NCI-H1417 (cell line): Measurements from ENCODE around the gene CD300E.
A peak's percentile ranks its signal among the peaks of the same experiment; 100 is the strongest.
"Not testable (repeated sequence)": the region's sequence is repeated elsewhere in the genome, so short reads cannot be mapped to it uniquely, and the experiment has no call there.

Experiments
- DNase-seq, 3 experiments: peaks; one replicate each; lab custom pipeline; 2025; lab: John Stamatoyannopoulos, UW

The CD300E gene

GRCh38 chr17:74598346-74599022 lies 25.1 kb downstream of the CD300E start:
- peak in 1 of 3 experiments; percentile 40 for DNase-seq

- no peak for DNase-seq
Observed at GRCh38 chr17:74597069-74597790, 26.3 kb downstream of the CD300E start.

GRCh38 chr17:74595037-74595750 lies 28.3 kb downstream of the CD300E start:
- DNase-seq: no peak

- DNase-seq: no peak
Observed at GRCh38 chr17:74592087-74592990, 31.2 kb downstream of the CD300E start, which contains the start of gene CD300LD. Gene CD300LD (minus strand): TSS chr17:74592283. CDS start chr17:74592202, 81 bp downstream.

- DNase-seq: no peak
Observed at GRCh38 chr17:74591503-74591902, 32.0 kb downstream of the CD300E start.

GRCh38 chr17:74585711-74586110 lies 37.8 kb downstream of the CD300E start:
- DNase-seq: no peak

- no peak for DNase-seq
Observed at GRCh38 chr17:74584292-74585060, 39.1 kb downstream of the CD300E start.

GRCh38 chr17:74582633-74583032 lies 40.9 kb downstream of the CD300E start:
- DNase-seq: no peak

- no peak for DNase-seq
Observed at GRCh38 chr17:74579900-74580299, 43.6 kb downstream of the CD300E start.

GRCh38 chr17:74578979-74579378 lies 44.6 kb downstream of the CD300E start:
- DNase-seq: no peak

- no peak for DNase-seq
Observed at GRCh38 chr17:74574489-74575142, 48.9 kb downstream of the CD300E start.

- not testable (repeated sequence) for DNase-seq
Observed at GRCh38 chr17:74573635-74574034, 49.9 kb downstream of the CD300E start.

GRCh38 chr17:74573169-74573568 lies 50.4 kb downstream of the CD300E start:
- DNase-seq: no peak

- no peak for DNase-seq
Observed at GRCh38 chr17:74571621-74572270, 51.8 kb downstream of the CD300E start.

GRCh38 chr17:74569020-74570003 lies 54.2 kb downstream of the CD300E start:
- DNase-seq: no peak

GRCh38 chr17:74568106-74568873 lies 55.2 kb downstream of the CD300E start:
- DNase-seq: no peak

GRCh38 chr17:74567397-74567796 lies 56.1 kb downstream of the CD300E start, which contains the start of gene CD300H:
Gene CD300H (minus strand): TSS chr17:74567509.
- no peak for DNase-seq
